ENCODE data around the gene ANKRD63. TPM values are rescaled to one million over a fixed set of nuclear protein-coding genes. Genes with fewer than 3 reads are reported as not detected.
A peak's percentile ranks its signal among the peaks of the same experiment; 100 is the strongest.

ANKRD63 gene
- total RNA-seq, 4 donors from 2014 or later = not detected

DNA sequence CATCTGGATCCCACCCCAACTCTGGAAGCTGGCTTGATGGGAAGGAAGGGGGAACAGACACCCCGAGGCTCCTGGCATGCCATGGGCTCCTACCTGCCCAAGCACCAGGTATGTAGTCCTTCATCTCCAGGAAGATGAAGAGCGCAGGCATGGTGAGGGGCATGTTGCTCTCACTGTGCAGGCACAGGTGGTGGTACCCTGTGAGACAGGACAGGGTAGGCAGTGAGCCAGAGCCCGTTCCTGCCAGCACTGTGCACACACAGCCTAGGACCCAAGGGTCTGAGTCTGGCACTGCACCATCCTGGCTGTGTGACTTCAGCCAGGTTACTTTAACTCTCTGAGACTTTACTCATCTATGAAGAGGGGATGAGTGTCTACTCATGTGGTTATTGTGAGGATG lies 9.4 kb upstream of the ANKRD63 start:
- Histone ChIP-seq H3K27ac (no peak overlapping the region), H3K36me3 (no peaks in the 10 kb centered on the region), H3K4me1 (peaks cover 0 to 14% (median 3%) of the 10 kb centered on the region in 4 donors), H3K4me3 (no peak overlapping the region), H3K27me3 (peaks cover 0 to 26% of the 10 kb centered on the region in 2 donors), H3K9me3 (no peaks in the 10 kb centered on the region)
- no peak for DNase-seq (ENCODE audit: low spot score in 2 of 2)
- 86 to 91% methylated on average over 3 of the region's 3 CpGs for WGBS, 2 donors
- TF ChIP-seq EP300 (IDR thresholded peaks at IDR 0.05) = no peak
- TF ChIP-seq POLR2A (IDR thresholded peaks at IDR 0.05) = no peak
- TF ChIP-seq, protein P1, sequence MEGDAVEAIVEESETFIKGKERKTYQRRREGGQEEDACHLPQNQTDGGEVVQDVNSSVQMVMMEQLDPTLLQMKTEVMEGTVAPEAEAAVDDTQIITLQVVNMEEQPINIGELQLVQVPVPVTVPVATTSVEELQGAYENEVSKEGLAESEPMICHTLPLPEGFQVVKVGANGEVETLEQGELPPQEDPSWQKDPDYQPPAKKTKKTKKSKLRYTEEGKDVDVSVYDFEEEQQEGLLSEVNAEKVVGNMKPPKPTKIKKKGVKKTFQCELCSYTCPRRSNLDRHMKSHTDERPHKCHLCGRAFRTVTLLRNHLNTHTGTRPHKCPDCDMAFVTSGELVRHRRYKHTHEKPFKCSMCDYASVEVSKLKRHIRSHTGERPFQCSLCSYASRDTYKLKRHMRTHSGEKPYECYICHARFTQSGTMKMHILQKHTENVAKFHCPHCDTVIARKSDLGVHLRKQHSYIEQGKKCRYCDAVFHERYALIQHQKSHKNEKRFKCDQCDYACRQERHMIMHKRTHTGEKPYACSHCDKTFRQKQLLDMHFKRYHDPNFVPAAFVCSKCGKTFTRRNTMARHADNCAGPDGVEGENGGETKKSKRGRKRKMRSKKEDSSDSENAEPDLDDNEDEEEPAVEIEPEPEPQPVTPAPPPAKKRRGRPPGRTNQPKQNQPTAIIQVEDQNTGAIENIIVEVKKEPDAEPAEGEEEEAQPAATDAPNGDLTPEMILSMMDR (IDR thresholded peaks at IDR 0.05) = no peak

DNA sequence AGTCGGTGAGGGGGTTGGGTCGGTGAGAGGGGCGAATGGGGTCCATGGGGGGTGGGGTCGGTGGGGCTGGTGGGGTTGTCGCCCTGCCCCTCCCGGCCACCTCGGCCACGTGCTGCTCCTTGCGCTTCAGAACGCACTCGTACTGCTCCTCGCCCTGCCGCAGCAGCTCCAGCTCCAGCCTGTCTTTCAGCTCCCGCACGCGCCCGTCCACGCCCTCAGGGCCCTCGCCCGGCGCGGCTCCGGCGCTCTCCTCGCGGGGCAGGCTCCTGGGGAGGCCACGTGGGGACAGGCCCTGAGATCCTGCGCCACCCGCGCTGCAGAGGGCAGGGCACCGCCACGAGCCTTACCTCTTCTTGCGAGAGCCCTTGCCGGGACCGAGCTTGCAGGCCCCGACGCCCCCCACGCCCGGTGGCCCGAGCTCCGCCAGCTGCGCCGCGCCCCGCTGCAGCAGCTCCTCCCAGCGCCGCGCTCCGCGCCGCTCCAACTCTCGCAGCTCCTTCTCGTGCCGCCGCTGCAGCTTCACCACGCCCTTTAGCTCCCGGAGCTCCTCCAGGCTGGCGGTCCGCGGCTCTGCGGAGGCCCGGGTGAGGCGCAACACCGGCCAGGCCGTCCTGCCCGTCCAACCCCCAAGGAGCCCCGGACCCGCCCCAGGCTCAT lies 8.2 kb upstream of the ANKRD63 start:
- Histone ChIP-seq H3K27me3 (peaks cover 0 to 35% of the 10 kb centered on the region in 2 donors), H3K36me3 (no peaks in the 10 kb centered on the region), H3K4me3 (peak overlapping the region in 2 of 4 donors; percentile 18 to 48), H3K9me3 (no peaks in the 10 kb centered on the region), H3K27ac (no peak overlapping the region), H3K4me1 (peaks cover 0 to 14% (median 3%) of the 10 kb centered on the region in 4 donors)
- DNase-seq (ENCODE audit: low spot score in 2 of 2) = no peak
- no peak for TF ChIP-seq EP300 (IDR thresholded peaks at IDR 0.05)
- TF ChIP-seq, protein P1 (IDR thresholded peaks at IDR 0.05) = no peak
- no peak for TF ChIP-seq POLR2A (IDR thresholded peaks at IDR 0.05)
- 16 to 20% methylated on average over 23 to 53 of the region's 68 CpGs for WGBS, 2 donors

DNA sequence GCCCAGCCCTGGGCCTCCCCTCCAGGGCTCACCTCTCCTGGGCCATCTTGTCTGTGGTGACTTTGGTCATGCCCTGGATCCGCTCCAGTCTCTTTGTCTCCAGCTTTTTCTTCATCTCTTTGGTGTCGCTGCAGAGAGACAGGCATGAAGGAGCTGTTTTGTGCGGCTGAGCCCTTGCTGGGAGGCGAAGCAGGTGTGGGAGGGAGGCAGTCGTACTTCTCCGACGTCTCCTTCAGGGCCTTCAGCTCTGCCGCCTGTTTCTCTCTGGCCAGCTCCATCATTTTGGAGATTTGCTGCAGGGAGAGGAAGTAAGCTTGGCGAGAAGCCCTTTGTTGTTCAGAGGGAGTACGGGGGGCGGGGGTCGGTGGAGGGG lies 7.7 kb upstream of the ANKRD63 start:
- H3K9me3 ChIP-seq = no peaks in the 10 kb centered on the region
- WGBS, 2 donors = 37 to 50% methylated on average over 8 to 12 of the region's 12 CpGs
- no peak for DNase-seq (ENCODE audit: low spot score in 2 of 2)
- peak overlapping the region in 1 of 4 donors; percentile 48 for H3K4me3 ChIP-seq
- TF ChIP-seq POLR2A (IDR thresholded peaks at IDR 0.05) (no peak), EP300 (IDR thresholded peaks at IDR 0.05) (no peak)
- TF ChIP-seq, protein P1 (IDR thresholded peaks at IDR 0.05) = no peak
- H3K27ac ChIP-seq = no peak overlapping the region
- peaks cover 0 to 35% of the 10 kb centered on the region in 2 donors for H3K27me3 ChIP-seq
- H3K36me3 ChIP-seq = no peaks in the 10 kb centered on the region
- H3K4me1 ChIP-seq = peaks cover 0 to 18% (median 3%) of the 10 kb centered on the region in 4 donors

DNA sequence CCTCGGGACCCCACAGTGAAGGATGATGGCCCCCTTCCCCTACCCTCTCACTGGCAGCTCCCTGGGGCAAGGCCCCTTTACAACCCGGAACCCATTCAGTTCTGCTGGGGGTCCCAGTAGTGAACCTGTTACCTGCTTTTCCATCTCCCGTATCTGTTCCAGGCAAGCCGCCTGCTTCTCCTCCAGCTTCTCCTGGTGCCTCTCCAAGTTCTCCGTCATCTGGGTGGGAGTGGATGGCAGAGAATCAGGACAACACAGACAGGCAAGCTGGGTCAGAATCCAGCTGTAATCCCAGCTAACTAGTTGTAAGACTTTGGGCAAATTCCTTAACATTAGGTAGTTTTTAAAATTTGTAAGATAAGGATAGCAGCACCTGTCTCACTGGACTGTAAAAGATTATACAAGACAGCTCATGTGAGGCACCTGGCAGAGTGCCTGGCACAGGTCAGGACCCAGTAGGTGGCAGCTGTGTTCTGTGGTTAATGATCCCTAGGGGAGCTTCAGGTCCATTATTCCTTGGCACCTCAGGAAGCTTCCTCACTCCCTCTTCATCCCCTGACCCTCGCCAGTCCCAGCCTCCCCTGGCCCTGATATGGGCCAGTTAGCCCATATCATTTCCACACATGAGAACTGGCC lies 6.4 kb upstream of the ANKRD63 start:
- Histone ChIP-seq H3K9me3 (no peaks in the 10 kb centered on the region), H3K4me3 (no peak overlapping the region), H3K27ac (no peak overlapping the region), H3K4me1 (peaks cover 0 to 22% (median 3%) of the 10 kb centered on the region in 4 donors), H3K27me3 (peaks cover 0 to 37% of the 10 kb centered on the region in 2 donors), H3K36me3 (no peaks in the 10 kb centered on the region)
- TF ChIP-seq POLR2A (IDR thresholded peaks at IDR 0.05) (no peak), EP300 (IDR thresholded peaks at IDR 0.05) (no peak)
- TF ChIP-seq, protein P1 (IDR thresholded peaks at IDR 0.05) = no peak
- no peak for DNase-seq (ENCODE audit: low spot score in 2 of 2)
- whole genome bisulfite sequencing, 2 donors = 78% methylated on average over 6 of the region's 6 CpGs

DNA sequence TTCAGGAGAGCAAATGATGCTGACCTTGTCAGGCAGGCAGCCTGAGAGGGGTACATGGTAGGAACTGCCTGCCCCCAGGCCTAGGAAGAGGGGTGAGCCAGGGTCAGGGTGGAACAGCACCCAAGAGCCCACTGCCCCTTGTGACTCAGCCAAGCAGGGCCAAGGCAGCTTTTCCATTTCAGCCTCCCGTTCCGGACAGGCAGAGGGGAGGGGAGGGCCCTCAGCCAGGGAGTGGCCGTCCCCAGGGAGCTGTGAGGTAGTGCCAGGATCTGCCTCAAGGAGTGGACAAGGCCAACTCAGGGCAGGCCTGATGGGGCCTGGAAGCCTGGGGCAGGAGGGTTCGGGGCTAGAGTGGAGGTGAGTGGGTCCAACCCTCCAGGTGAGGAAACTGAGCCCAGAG lies 5.1 kb upstream of the ANKRD63 start:
- Histone ChIP-seq H3K9me3 (no peaks in the 10 kb centered on the region), H3K4me3 (no peak overlapping the region), H3K4me1 (peaks cover 0 to 32% (median 7%) of the 10 kb centered on the region in 4 donors), H3K27me3 (peaks cover 0 to 50% of the 10 kb centered on the region in 2 donors), H3K36me3 (no peaks in the 10 kb centered on the region), H3K27ac (no peak overlapping the region)
- TF ChIP-seq EP300 (IDR thresholded peaks at IDR 0.05) = no peak
- TF ChIP-seq POLR2A (IDR thresholded peaks at IDR 0.05) = no peak
- TF ChIP-seq, protein P1 (IDR thresholded peaks at IDR 0.05) = no peak
- WGBS, 2 donors = 64 to 84% methylated on average over 4 of the region's 4 CpGs
- no peak for DNase-seq (ENCODE audit: low spot score in 2 of 2)

Measured in tibial nerve (tissue), 4 donors.